ENCODE measurements around the gene EBF4.

GRCh38 chr20:2729791-2730190 lies 37.2 kb downstream of the EBF4 start:
- TF ChIP-seq, protein P1, sequence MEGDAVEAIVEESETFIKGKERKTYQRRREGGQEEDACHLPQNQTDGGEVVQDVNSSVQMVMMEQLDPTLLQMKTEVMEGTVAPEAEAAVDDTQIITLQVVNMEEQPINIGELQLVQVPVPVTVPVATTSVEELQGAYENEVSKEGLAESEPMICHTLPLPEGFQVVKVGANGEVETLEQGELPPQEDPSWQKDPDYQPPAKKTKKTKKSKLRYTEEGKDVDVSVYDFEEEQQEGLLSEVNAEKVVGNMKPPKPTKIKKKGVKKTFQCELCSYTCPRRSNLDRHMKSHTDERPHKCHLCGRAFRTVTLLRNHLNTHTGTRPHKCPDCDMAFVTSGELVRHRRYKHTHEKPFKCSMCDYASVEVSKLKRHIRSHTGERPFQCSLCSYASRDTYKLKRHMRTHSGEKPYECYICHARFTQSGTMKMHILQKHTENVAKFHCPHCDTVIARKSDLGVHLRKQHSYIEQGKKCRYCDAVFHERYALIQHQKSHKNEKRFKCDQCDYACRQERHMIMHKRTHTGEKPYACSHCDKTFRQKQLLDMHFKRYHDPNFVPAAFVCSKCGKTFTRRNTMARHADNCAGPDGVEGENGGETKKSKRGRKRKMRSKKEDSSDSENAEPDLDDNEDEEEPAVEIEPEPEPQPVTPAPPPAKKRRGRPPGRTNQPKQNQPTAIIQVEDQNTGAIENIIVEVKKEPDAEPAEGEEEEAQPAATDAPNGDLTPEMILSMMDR (IDR thresholded peaks at IDR 0.05): no peak
- TF ChIP-seq POLR2AphosphoS5 (IDR thresholded peaks at IDR 0.05): no peak
- TF ChIP-seq POLR2A (IDR thresholded peaks at IDR 0.05): no peak
- TF ChIP-seq EP300 (IDR thresholded peaks at IDR 0.05; ENCODE audit: low read depth): no peak
